ENCODE results near the gene B4GALNT1.
"Not testable (repeated sequence)": the region's sequence is repeated elsewhere in the genome, so short reads cannot be mapped to it uniquely, and the experiment has no call there.

The B4GALNT1 gene

GRCh38 chr12:57609101-57609780 is 23.8 kb downstream of the B4GALNT1 start:
- DNase-seq (ENCODE audit: low read depth), result no peak

GRCh38 chr12:57607958-57608663 is 24.9 kb downstream of the B4GALNT1 start:
- DNase-seq (ENCODE audit: low read depth), result no peak

GRCh38 chr12:57606821-57607220 is 26.2 kb downstream of the B4GALNT1 start:
- no peak for DNase-seq (ENCODE audit: low read depth)

GRCh38 chr12:57606399-57606798 is 26.6 kb downstream of the B4GALNT1 start:
- DNase-seq (ENCODE audit: low read depth), result no peak

GRCh38 chr12:57605811-57606311 is 27.1 kb downstream of the B4GALNT1 start:
- no peak for DNase-seq (ENCODE audit: low read depth)

- DNase-seq (ENCODE audit: low read depth), result no peak
Measured at GRCh38 chr12:57604992-57605810, 27.8 kb downstream of the B4GALNT1 start.

GRCh38 chr12:57604454-57604991 is 28.5 kb downstream of the B4GALNT1 start, which contains the start of gene DTX3:
Gene DTX3 (plus strand): TSS chr12:57604824. CDS start chr12:57606518, 1,694 bp downstream.
- DNase-seq (ENCODE audit: low read depth), result no peak

GRCh38 chr12:57603815-57604453 is 29.1 kb downstream of the B4GALNT1 start:
- DNase-seq (ENCODE audit: low read depth), result peak; percentile 66

GRCh38 chr12:57603324-57603723 is 29.7 kb downstream of the B4GALNT1 start:
- DNase-seq (ENCODE audit: low read depth), result no peak

- DNase-seq (ENCODE audit: low read depth), result no peak
Measured at GRCh38 chr12:57602544-57602943, 30.5 kb downstream of the B4GALNT1 start.

- DNase-seq (ENCODE audit: low read depth), result no peak
Measured at GRCh38 chr12:57600395-57600794, 32.6 kb downstream of the B4GALNT1 start.

- no peak for DNase-seq (ENCODE audit: low read depth)
Measured at GRCh38 chr12:57593187-57593586, 39.8 kb downstream of the B4GALNT1 start.

GRCh38 chr12:57592551-57593165 is 40.3 kb downstream of the B4GALNT1 start:
- no peak for DNase-seq (ENCODE audit: low read depth)

- DNase-seq (ENCODE audit: low read depth), result no peak
Measured at GRCh38 chr12:57591782-57592325, 41.1 kb downstream of the B4GALNT1 start.

GRCh38 chr12:57590864-57591781 is 41.9 kb downstream of the B4GALNT1 start, which contains the start of gene PIP4K2C:
Gene PIP4K2C (plus strand): TSS chr12:57591192. CDS start chr12:57591290, 98 bp downstream.
- peak; percentile 44 for DNase-seq (ENCODE audit: low read depth)

GRCh38 chr12:57590479-57590863 is 42.5 kb downstream of the B4GALNT1 start:
- no peak for DNase-seq (ENCODE audit: low read depth)

- DNase-seq (ENCODE audit: low read depth), result not testable (repeated sequence)
Measured at GRCh38 chr12:57588951-57589610, 43.9 kb downstream of the B4GALNT1 start.

- no peak for DNase-seq (ENCODE audit: low read depth)
Measured at GRCh38 chr12:57586832-57587429, 46.1 kb downstream of the B4GALNT1 start.

GRCh38 chr12:57586128-57586527 is 46.9 kb downstream of the B4GALNT1 start:
- no peak for DNase-seq (ENCODE audit: low read depth)

Measured in iris pigment epithelial cell (primary cell).